Activated effector memory CD4-positive, alpha-beta T cell treated with Interleukin-2 at 50 U/mL for 16 hours (primary cell): ENCODE results near the gene CPS1.

Experiments
- DNase-seq: peaks from one replicate; pipeline ENCODE4 v3.0.0-alpha.2; 2020

CPS1 gene

GRCh38 chr2:210713122-210713521 lies 156.7 kb downstream of the CPS1 start:
- DNase-seq, result no peak

GRCh38 chr2:210715560-210716082 lies 159.2 kb downstream of the CPS1 start:
- DNase-seq, result no peak

- DNase-seq, result no peak
These were observed 162.1 kb downstream of the CPS1 start for GRCh38 chr2:210718503-210718902.

GRCh38 chr2:210722092-210722491 lies 165.7 kb downstream of the CPS1 start:
- DNase-seq, result no peak

- DNase-seq, result no peak
These were observed 171.2 kb downstream of the CPS1 start for GRCh38 chr2:210727549-210727948.
